Measurements from ENCODE around the gene TIRAP. TPM values are rescaled to one million over a fixed set of nuclear protein-coding genes. Genes with fewer than 3 reads are reported as not detected.

The TIRAP gene
- total and polyA plus RNA-seq, 2 of the 8 experiments (the other 6 are each of a cell fraction or from before 2014, with no cell fraction given): 5.3 TPM

GRCh38 chr11:126307706-126308105 is 24.8 kb downstream of the TIRAP start:
- H3K4me2 ChIP-seq (ENCODE audit: insufficient read depth in 1 of 2, low read depth in 2 of 2, low read length in 2 of 2): no peak overlapping the region
- 60% methylated on average over 5 of the region's 5 CpGs; no CpG with 5 or more reads in 1 of the 2 experiments for WGBS, 2 experiments (ENCODE audit: extremely low coverage in 1 of 2, insufficient coverage in 1 of 2, insufficient read length in 1 of 2, insufficient replicate concordance in 2 of 2, low coverage in 1 of 2, low lambda C conversion rate in 2 of 2, missing lambda C conversion rate in 1 of 2)

More at GRCh38 chr11:126307706-126308105, 24.8 kb downstream of the TIRAP start:
- Histone ChIP-seq H2BK15ac (ENCODE audit: low read length) (no peak overlapping the region), H3K4me3 (ENCODE audit: extremely low read depth in 1 of 4, insufficient read depth in 2 of 4, low read depth in 3 of 4, low read length in 4 of 4) (no peak overlapping the region), H2BK20ac (ENCODE audit: low read length) (no peak overlapping the region), H4K8ac (ENCODE audit: extremely low read depth, insufficient read depth, low read length) (no peak overlapping the region), H3K18ac (ENCODE audit: extremely low read depth, low read length) (no peak overlapping the region), H3K27me3 (replicated peaks in 1 of 4; ENCODE audit: control insufficient read depth in 3 of 4, extremely low read depth in 1 of 4, insufficient read depth in 3 of 4, low read length in 3 of 4) (no peaks in the 10 kb centered on the region), H3K79me2 (ENCODE audit: control insufficient read depth in 1 of 2, insufficient read depth in 2 of 2, low read length in 2 of 2) (peaks cover 0 to 10% of the 10 kb centered on the region in 2 experiments; a peak in 2 of 4 replicates), H4K91ac (replicated peaks; ENCODE audit: insufficient read length, low read length) (no peak overlapping the region), H3K4ac (replicated peaks; ENCODE audit: insufficient read length, low read depth, low read length) (no peak overlapping the region), H2BK12ac (ENCODE audit: low read depth, low read length) (no peak overlapping the region), H3K4me1 (replicated peaks in 1 of 4; ENCODE audit: control insufficient read depth in 3 of 4, insufficient read depth in 4 of 4, low read length in 3 of 4) (peaks cover 0 to 5% (median 2%) of the 10 kb centered on the region in 4 experiments; a peak in 4 of 7 replicates), H2AFZ (ENCODE audit: low read length) (no peak overlapping the region), H4K5ac (ENCODE audit: insufficient read length, low read depth, low read length) (no peak overlapping the region), H3K23ac (ENCODE audit: insufficient read length) (no peak overlapping the region), H3K79me1 (ENCODE audit: low read depth, low read length) (peaks cover 2% of the 10 kb centered on the region; the same call in 1 of the 2 replicates), H3K14ac (ENCODE audit: insufficient read length) (no peak overlapping the region), H2BK5ac (ENCODE audit: low read depth, low read length) (no peak overlapping the region), H3K27ac (ENCODE audit: low read depth, low read length) (no peak overlapping the region), H2BK120ac (replicated peaks; ENCODE audit: low read depth, low read length) (no peak overlapping the region), H3K36me3 (ENCODE audit: control insufficient read depth in 2 of 4, insufficient read depth in 4 of 4, low read length in 3 of 4) (peaks cover 0 to 3% (median 2%) of the 10 kb centered on the region in 4 experiments; a peak in 2 of 8 replicates), H3K56ac (replicated peaks; ENCODE audit: insufficient read length, low read depth, low read length) (no peak overlapping the region), H3K9me3 (ENCODE audit: insufficient read depth in 2 of 2, low read depth in 1 of 2, low read length in 1 of 2) (no peaks in the 10 kb centered on the region), H4K20me1 (replicated peaks in 1 of 2; ENCODE audit: control insufficient read depth in 1 of 2, insufficient read depth in 2 of 2, low read length in 2 of 2) (peaks cover 0 to 1% of the 10 kb centered on the region in 2 experiments), H3K9ac (replicated peaks in 1 of 4; ENCODE audit: extremely low read depth in 1 of 4, low read depth in 3 of 4, low read length in 3 of 4) (no peak overlapping the region), H3K23me2 (ENCODE audit: low read depth, low read length) (peaks cover 3% of the 10 kb centered on the region), H2AK5ac (ENCODE audit: low read depth, low read length) (no peak overlapping the region)
- FAIRE-seq: peak; percentile 48
- DNase-seq (ENCODE audit: low read depth in 1 of 2, low spot score in 2 of 2): peak in 1 of 2 experiments; percentile 59
- ChIA-PET POLR2A (ENCODE audit: partially characterized antibody) (interaction anchor here (0.7 to 0.9 kb wide), 2 partner anchors 23 to 38 kb away, joined by 3 to 5 read pairs; no protein-coding TSS in a partner anchor), CTCF (ENCODE audit: partially characterized antibody) (interaction anchor here (0.6 to 4.8 kb wide), 15 partner anchors 9 to 591 kb away, joined by 3 to 24 read pairs (median 4); no protein-coding TSS in a partner anchor)
- peak; percentile 55 to 70 for TF ChIP-seq RAD21 (IDR thresholded peaks at IDR 0.05 in 1 of 2, conservative IDR thresholded peaks at IDR 0.05 in 1 of 2; ENCODE audit: low read depth in 2 of 2, low read length in 2 of 2)
- no peak for TF ChIP-seq SP1 (IDR thresholded peaks at IDR 0.05; ENCODE audit: low read depth, low read length)
- TF ChIP-seq SP4 (IDR thresholded peaks at IDR 0.05; ENCODE audit: low read length): no peak
- TF ChIP-seq JUND (IDR thresholded peaks at IDR 0.05; ENCODE audit: low read length): no peak
- TF ChIP-seq CTCF (IDR thresholded peaks at IDR 0.05; ENCODE audit: control extremely low read depth in 1 of 3, insufficient read depth in 1 of 3, low read depth in 1 of 3, low read length in 3 of 3): peak; percentile 13 to 70 (median 58)
- no peak for TF ChIP-seq SIX5 (IDR thresholded peaks at IDR 0.05; ENCODE audit: low read depth, low read length)

All from H1 (cell line).